PC-3 (cell line): Measurements from ENCODE around the gene KLK14. TPM values are rescaled to one million over a fixed set of nuclear protein-coding genes. Genes with fewer than 3 reads are reported as not detected.

Experiments
- ATAC-seq: fragments of 200-7000 bp; cut with Tn5 transposase; 2 replicates; pipeline ENCODE4 v1.9.1; 2020; ENCODE audit warnings: mild to moderate bottlenecking, moderate library complexity
- BruUV-seq: library from RNA; stranded (reverse); fragments of 400-500 nt; replicated peaks from 2 replicates; lab custom pipeline; 2021; lab: Mats Ljungman, UMichigan
- CTCF ChIA-PET: fragments of 300-600 bp; sonication (Branson Sonifier 250); formaldehyde crosslinking; loops from one replicate; lab custom pipeline; 2022; ENCODE audit warnings: antibody characterized with exemption; lab: Charles Lee
- POLR2A ChIA-PET: fragments of 300-600 bp; sonication (Branson Sonifier 250); formaldehyde crosslinking; loops from one replicate; lab custom pipeline; 2022; ENCODE audit warnings: antibody characterized with exemption; ENCODE audit not compliant: unreplicated experiment; lab: Charles Lee
- DNase-seq: peaks from one replicate; pipeline ENCODE4 v3.0.0-alpha.2; 2015
- H2AFZ ChIP-seq: fragments of 300-600 bp; sonication (generic); 2 replicates; pipeline ENCODE4 v1.6.0; 2016; ENCODE audit warnings: antibody characterized with exemption, low read length
- H3F3A ChIP-seq: fragments of 300-600 bp; sonication (generic); one replicate; pipeline ENCODE4 v1.6.0; 2017; ENCODE audit warnings: antibody characterized with exemption, low read length, control low read depth, mild to moderate bottlenecking; ENCODE audit not compliant: unreplicated experiment
- H3K27ac ChIP-seq: fragments of 300-600 bp; sonication (generic); 2 replicates; pipeline ENCODE4 v1.5.1; 2016; ENCODE audit warnings: mild to moderate bottlenecking, low read length
- H3K27me3 ChIP-seq: fragments of 300-600 bp; sonication (generic); 2 replicates; pipeline ENCODE4 v1.6.1; 2016; ENCODE audit warnings: low read length, mixed read lengths
- H3K36me3 ChIP-seq: fragments of 300-600 bp; sonication (generic); 2 replicates; pipeline ENCODE4 v1.6.1; 2016; ENCODE audit warnings: low read depth, mixed run types, low read length, mixed read lengths
- H3K4me1 ChIP-seq: fragments of 300-600 bp; sonication (generic); 2 replicates; pipeline ENCODE4 v1.5.1; 2016; ENCODE audit warnings: low read length; ENCODE audit not compliant: insufficient read depth
- H3K4me2 ChIP-seq: fragments of 300-600 bp; sonication (generic); 2 replicates; pipeline ENCODE4 v1.6.0; 2016; ENCODE audit warnings: low read length
- H3K4me3 ChIP-seq: fragments of 300-600 bp; sonication (generic); 2 replicates; pipeline ENCODE4 v1.5.1; 2016; ENCODE audit warnings: mild to moderate bottlenecking, low read length, mixed read lengths
- H3K79me2 ChIP-seq: fragments of 300-600 bp; sonication (generic); 2 replicates; pipeline ENCODE4 v1.6.1; 2017; ENCODE audit warnings: low read length, mixed read lengths
- H3K9ac ChIP-seq: fragments of 300-600 bp; sonication (generic); 2 replicates; pipeline ENCODE4 v1.6.0; 2016; ENCODE audit warnings: mild to moderate bottlenecking, low read length
- H3K9me2 ChIP-seq: fragments of 300-600 bp; sonication (generic); replicated peaks from 2 replicates; pipeline ENCODE4 v1.6.1; 2016; ENCODE audit warnings: mixed run types, low read length, mixed read lengths
- H3K9me3 ChIP-seq: fragments of 300-600 bp; sonication (generic); 2 replicates; pipeline ENCODE4 v1.6.1; 2016; ENCODE audit warnings: low read length, mixed read lengths
- H4K20me1 ChIP-seq: fragments of 300-600 bp; sonication (generic); 2 replicates; pipeline ENCODE4 v1.6.1; 2016; ENCODE audit warnings: low read length, mixed read lengths
- CTCF ChIP-seq: fragments of 300-600 bp; sonication (generic); conservative IDR thresholded peaks from 2 replicates; pipeline ENCODE4 v1.5.1; 2017; ENCODE audit warnings: antibody characterized with exemption, low read depth, mild to moderate bottlenecking, low read length
- EZH2 ChIP-seq: fragments of 300-600 bp; sonication (generic); IDR thresholded peaks from one replicate; pipeline ENCODE4 v1.6.1; 2017; ENCODE audit warnings: antibody characterized with exemption, mild to moderate bottlenecking, low read length; ENCODE audit not compliant: unreplicated experiment
- EZH2phosphoT487 ChIP-seq: fragments of 300-600 bp; sonication (generic); IDR thresholded peaks from 2 replicates; pipeline ENCODE4 v1.6.1; 2018; ENCODE audit warnings: mild to moderate bottlenecking, antibody characterized with exemption, low read length, borderline replicate concordance
- intact Hi-C: fragments of 100-400 bp; cut with micrococcal nuclease; formaldehyde crosslinking; loops from 2 replicates; pipeline ENCODE4 v1.9.0; 2023
- total RNA-seq: library from RNA; depleted of rRNA; stranded (reverse); fragments of >200 nt; gene quantifications from 2 replicates; pipeline ENCODE4 v1.2.3, GENCODE V29; 2014

The KLK14 gene
- total RNA-seq, 1 experiment from 2014 or later: not detected

GRCh38 chr19:51107406-51108065 lies 24.8 kb upstream of the KLK14 start:
- Histone ChIP-seq H3K79me2 (peaks cover 45% of the 10 kb centered on the region), H3K9me3 (no peaks in the 10 kb centered on the region)
- intact Hi-C loops: loop anchor here (5.0 kb wide), 1 partner anchor 305 kb away; no protein-coding TSS in a partner anchor

GRCh38 chr19:51103926-51104341 lies 21.2 kb upstream of the KLK14 start:
- Histone ChIP-seq H3K36me3 (peaks cover 14% of the 10 kb centered on the region), H3K4me3 (no peak overlapping the region), H3F3A (no peaks in the 10 kb centered on the region), H3K79me2 (peaks cover 65% of the 10 kb centered on the region), H3K27me3 (no peaks in the 10 kb centered on the region), H2AFZ (no peak overlapping the region), H4K20me1 (peaks cover 10% of the 10 kb centered on the region), H3K4me2 (no peak overlapping the region), H3K4me1 (peaks cover 16% of the 10 kb centered on the region; the same call in 1 of the 2 replicates), H3K9me2 (no peaks in the 10 kb centered on the region), H3K9ac (no peak overlapping the region), H3K27ac (no peak overlapping the region), H3K9me3 (no peaks in the 10 kb centered on the region)
- no peak for TF ChIP-seq EZH2phosphoT487
- TF ChIP-seq CTCF: no peak
- no peak for TF ChIP-seq EZH2
- BruUV-seq: no TSS peak
- POLR2A ChIA-PET: no interaction called here
- intact Hi-C loops: no loop called here
- DNase-seq (no peak), ATAC-seq (no peak)
- CTCF ChIA-PET: no interaction called here

More at GRCh38 chr19:51107406-51108065, 24.8 kb upstream of the KLK14 start:
- no peaks in the 10 kb centered on the region for H3K9me2 ChIP-seq
- H3F3A ChIP-seq: no peaks in the 10 kb centered on the region
- peak overlapping the region; percentile 90 for H3K9ac ChIP-seq
- peak overlapping the region; percentile 39 for H3K27ac ChIP-seq
- peaks cover 17% of the 10 kb centered on the region; the same call in 1 of the 2 replicates for H3K4me1 ChIP-seq
- DNase-seq (peak; percentile 40), ATAC-seq (peak; percentile 9)
- TSS peak; percentile 65 for BruUV-seq
- peak overlapping the region; percentile 70 for H2AFZ ChIP-seq
- no peaks in the 10 kb centered on the region for H3K27me3 ChIP-seq
- peak; percentile 31 for TF ChIP-seq CTCF
- no peak for TF ChIP-seq EZH2
- no peak for TF ChIP-seq EZH2phosphoT487
- H4K20me1 ChIP-seq: peaks cover 4% of the 10 kb centered on the region
- POLR2A ChIA-PET: no interaction called here
- peak overlapping the region; percentile 96 for H3K4me2 ChIP-seq
- peak overlapping the region; percentile 91 for H3K4me3 ChIP-seq
- H3K36me3 ChIP-seq: peaks cover 12% of the 10 kb centered on the region
- CTCF ChIA-PET: no interaction called here

- Histone ChIP-seq H3K9ac (no peak overlapping the region), H3F3A (no peaks in the 10 kb centered on the region), H2AFZ (no peak overlapping the region), H3K36me3 (peaks cover 17% of the 10 kb centered on the region), H4K20me1 (peaks cover 10% of the 10 kb centered on the region), H3K9me2 (no peaks in the 10 kb centered on the region), H3K4me1 (peaks cover 13% of the 10 kb centered on the region; the same call in 1 of the 2 replicates), H3K79me2 (peaks cover 64% of the 10 kb centered on the region), H3K9me3 (no peaks in the 10 kb centered on the region), H3K4me3 (no peak overlapping the region), H3K27ac (no peak overlapping the region), H3K27me3 (no peaks in the 10 kb centered on the region), H3K4me2 (no peak overlapping the region)
- TF ChIP-seq EZH2phosphoT487: no peak
- TF ChIP-seq CTCF: no peak
- TF ChIP-seq EZH2: no peak
- POLR2A ChIA-PET: no interaction called here
- no TSS peak for BruUV-seq
- peak; percentile 52 for DNase-seq
- intact Hi-C loops: no loop called here
- CTCF ChIA-PET: no interaction called here
- peak; percentile 45 for ATAC-seq
Measured at GRCh38 chr19:51102991-51103390, 20.3 kb upstream of the KLK14 start.
